Aorta (tissue), 5 donors: Measurements from ENCODE around the gene AMBRA1. TPM values are rescaled to one million over a fixed set of nuclear protein-coding genes. Genes with fewer than 3 reads are reported as not detected.

ENCODE experiments used
- ATAC-seq: fragments of 200-7000 bp; cut with Tn5 transposase; one replicate; pipeline ENCODE4 v1.9.1; 2022; ENCODE audit warnings: moderate library complexity; ENCODE audit not compliant: low FRiP score
- DNase-seq, 2 donors: peaks; one replicate each; pipeline ENCODE4 v3.0.0-alpha.2; 2020
- H3K27ac ChIP-seq, 2 donors: one replicate each; pipeline ENCODE4 v1.5.1; 2013; ENCODE audit warnings: low read length in 2 of 2, mild to moderate bottlenecking in 2 of 2, moderate library complexity in 2 of 2, control low read depth in 1 of 2, inconsistent platforms in 1 of 2, low read depth in 1 of 2
- H3K27me3 ChIP-seq, 2 donors: one replicate each; pipeline ENCODE4 v1.6.1; 2013; ENCODE audit warnings: control low read depth in 1 of 2, low read length in 1 of 2, mild to moderate bottlenecking in 1 of 2, moderate library complexity in 1 of 2; ENCODE audit not compliant: insufficient read depth in 2 of 2, control insufficient read depth in 1 of 2
- H3K36me3 ChIP-seq, 2 donors: one replicate each; pipeline ENCODE4 v1.6.1; 2013; ENCODE audit warnings: control low read depth in 1 of 2, low read length in 1 of 2, mild to moderate bottlenecking in 1 of 2; ENCODE audit not compliant: insufficient read depth in 2 of 2, control insufficient read depth in 1 of 2
- H3K4me1 ChIP-seq, 2 donors: one replicate each; pipeline ENCODE4 v1.6.1; 2013; ENCODE audit warnings: low read length in 2 of 2, control low read depth in 1 of 2, mild to moderate bottlenecking in 1 of 2, moderate library complexity in 1 of 2; ENCODE audit not compliant: insufficient read depth in 2 of 2, control insufficient read depth in 1 of 2
- H3K4me3 ChIP-seq, 2 donors: one replicate each; pipeline ENCODE4 v1.5.1; 2013; ENCODE audit warnings: low read length in 2 of 2, control low read depth in 1 of 2, mild to moderate bottlenecking in 1 of 2
- H3K9me3 ChIP-seq: one replicate; pipeline ENCODE4 v1.6.1; 2013; ENCODE audit warnings: mild to moderate bottlenecking, low read length; ENCODE audit not compliant: control insufficient read depth
- WGBS, 2 donors: extraction: QIAGEN DNeasy Blood & Tissue Kit; methylation state at CpG; one replicate each; pipeline ENCODE4 v1.1.7; 2013; 5-methylcytosine and 5-hydroxymethylcytosine counted together
- intact Hi-C, 2 donors: fragments of 100-400 bp; cut with DNase I; formaldehyde crosslinking; loops; one replicate each; pipeline versions ENCODE4 v1.14.2 to v1.15.0; 2022
- polyA plus RNA-seq, 2 donors: library from polyadenylated mRNA; stranded (reverse); fragments of 200-250 nt; gene quantifications; one replicate each; pipeline ENCODE4 v1.2.3, GENCODE V29; 2013
- total RNA-seq, 2 donors: library from RNA; stranded (reverse); fragmentation: NEBNext Ultra II Directional; extraction: Animal tissue kit (Norgen Biotek cat#: 25700); gene quantifications; one replicate each; pipeline ENCODE4 v1.2.1, GENCODE V29; 2021
- donor health status: healthy with polysubstance abuse.
- donor health status: Bipolar disorder and iron deficiency.
- donor health status: DM: no; HTN: no; CAD: no.
- donor health status: DM: no; HTN: no; CAD: no.
- donor health status: DM: yes; HTN: yes; CAD: no.

AMBRA1 gene
- total and polyA plus RNA-seq, 4 donors = 2.6 to 35.0 (median 16.8) TPM

GRCh38 chr11:46397526-46397925 lies 196.3 kb downstream of the AMBRA1 start:
- DNase-seq (peak in 1 of 2 donors; percentile 30), ATAC-seq (no peak)
- Histone ChIP-seq H3K9me3 (no peaks in the 10 kb centered on the region), H3K4me1 (no peaks in the 10 kb centered on the region), H3K27ac (no peak overlapping the region), H3K4me3 (no peak overlapping the region), H3K27me3 (no peaks in the 10 kb centered on the region), H3K36me3 (peaks cover 0 to 6% of the 10 kb centered on the region in 2 donors)
- WGBS, 2 donors = 95 to 96% methylated on average over 19 of the region's 19 CpGs
- intact Hi-C loops = no loop called here

DNA sequence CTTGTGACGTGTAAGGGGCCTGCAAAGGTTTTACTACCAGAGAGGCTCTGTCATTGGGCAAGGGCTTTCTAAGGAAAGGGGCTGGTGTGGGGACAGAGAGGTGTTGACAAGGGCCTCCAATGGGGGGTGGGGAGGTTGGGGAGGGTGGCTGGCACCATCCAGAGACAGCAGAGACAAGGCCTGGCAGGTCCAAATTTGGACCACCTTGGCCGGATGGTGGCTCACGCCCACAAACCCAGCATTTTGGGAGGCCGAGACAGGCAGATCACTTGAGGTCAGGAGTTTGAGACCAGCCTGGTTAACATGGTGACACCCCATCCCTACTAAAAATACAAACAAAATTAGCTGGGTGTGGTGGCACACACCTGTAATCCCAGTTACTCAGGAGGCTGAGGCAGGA lies 200.1 kb downstream of the AMBRA1 start:
- Histone ChIP-seq H3K36me3 (peaks cover 0 to 3% of the 10 kb centered on the region in 2 donors), H3K27me3 (no peaks in the 10 kb centered on the region), H3K9me3 (no peaks in the 10 kb centered on the region), H3K4me3 (no peak overlapping the region), H3K4me1 (no peaks in the 10 kb centered on the region), H3K27ac (no peak overlapping the region)
- 85 to 95% methylated on average over 4 of the region's 4 CpGs for WGBS, 2 donors
- ATAC-seq = no peak
- intact Hi-C loops = loop anchor here in 1 of 2 donors (5.0 kb wide), 1 partner anchor 224 kb away; the partner anchor contains the start of genes ATG13 and HARBI1
- no peak for DNase-seq

DNA sequence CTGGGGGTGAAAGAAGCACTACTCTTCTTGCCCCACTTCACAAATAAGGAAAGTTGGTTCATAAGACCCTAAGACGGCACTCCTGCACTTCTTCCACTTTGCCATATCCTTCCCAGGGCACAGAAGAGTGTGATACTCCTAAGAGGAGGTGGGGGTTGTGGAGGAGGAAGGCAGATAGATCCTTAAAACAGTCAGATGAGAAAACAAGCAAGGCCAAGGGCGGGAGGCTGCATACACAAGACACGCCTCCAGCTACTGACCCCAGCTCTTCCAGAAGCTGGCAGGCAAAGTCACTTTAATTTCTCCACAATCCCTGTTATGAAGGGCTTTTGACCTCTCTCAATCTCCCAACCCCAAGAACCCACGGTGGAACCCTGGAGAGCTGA lies 200.6 kb downstream of the AMBRA1 start:
- Histone ChIP-seq H3K9me3 (no peaks in the 10 kb centered on the region), H3K4me3 (no peak overlapping the region), H3K27me3 (no peaks in the 10 kb centered on the region), H3K36me3 (peaks cover 0 to 3% of the 10 kb centered on the region in 2 donors), H3K27ac (no peak overlapping the region), H3K4me1 (no peaks in the 10 kb centered on the region)
- ATAC-seq = no peak
- 61 to 68% methylated on average over 4 of the region's 4 CpGs for WGBS, 2 donors
- DNase-seq = no peak
- intact Hi-C loops = loop anchor here in 1 of 2 donors (5.0 kb wide), 1 partner anchor 224 kb away; the partner anchor contains the start of genes ATG13 and HARBI1

DNA sequence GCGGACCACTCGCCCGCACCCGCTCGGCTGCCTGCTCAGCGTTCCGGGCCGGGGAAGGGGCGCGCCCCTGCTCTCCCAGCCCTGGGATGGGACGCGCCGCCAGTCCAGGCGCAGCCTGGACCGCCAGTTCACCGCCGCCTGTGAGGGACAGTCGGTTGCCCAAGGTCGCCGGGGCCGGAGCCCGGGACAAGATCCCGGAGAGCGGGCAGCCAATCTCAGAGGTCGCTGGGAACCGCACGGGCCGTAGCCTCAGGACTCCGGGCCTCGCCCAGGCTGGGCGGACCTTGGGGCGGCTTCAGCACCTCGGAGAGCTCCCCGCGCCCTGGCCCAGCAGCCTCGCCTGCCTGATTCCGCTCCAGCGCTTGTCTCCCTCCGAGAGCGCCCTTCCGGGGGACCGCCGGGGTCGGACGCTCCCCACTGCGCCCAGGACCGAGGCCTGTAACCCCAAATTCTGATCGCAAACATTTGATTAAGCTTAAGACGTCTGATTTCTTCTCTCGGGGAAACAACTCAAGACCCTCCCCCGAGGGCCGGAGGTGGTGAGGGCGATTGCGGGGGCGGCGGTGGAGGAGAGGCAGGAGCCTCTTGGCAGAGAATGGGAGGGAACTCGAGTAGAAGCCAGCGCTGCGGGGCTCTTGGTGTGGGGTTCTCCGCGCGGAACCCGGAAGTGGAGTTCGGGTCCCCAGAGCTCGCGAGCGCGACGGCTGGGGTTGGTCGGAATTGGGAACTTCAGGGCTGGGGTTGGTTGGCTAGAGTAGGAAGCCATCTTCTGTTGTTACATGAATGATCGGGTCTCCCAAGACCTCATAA lies 201.2 kb downstream of the AMBRA1 start:
- 2 to 3% methylated on average over 66 to 71 of the region's 71 CpGs for WGBS, 2 donors
- peak; percentile 90 to 95 for DNase-seq

GRCh38 chr11:46391578-46392420 lies 202.0 kb downstream of the AMBRA1 start, which contains the start of gene CHRM4:
Gene CHRM4 (minus strand): TSS chr11:46391776. CDS start chr11:46386557, 5,219 bp downstream.
- no peak within 1 kb of the TSS for H3K27ac ChIP-seq

More for the DNA sequence above, 201.2 kb downstream of the AMBRA1 start:
- H3K27ac ChIP-seq = no peak overlapping the region
- H3K4me1 ChIP-seq = no peaks in the 10 kb centered on the region
- peak; percentile 92 for ATAC-seq
- no peak overlapping the region for H3K4me3 ChIP-seq
- H3K36me3 ChIP-seq = peaks cover 0 to 3% of the 10 kb centered on the region in 2 donors
- intact Hi-C loops = loop anchor here in 1 of 2 donors (5.0 kb wide), 1 partner anchor 225 kb away; the partner anchor contains the start of genes ATG13 and HARBI1
- no peaks in the 10 kb centered on the region for H3K9me3 ChIP-seq
- no peaks in the 10 kb centered on the region for H3K27me3 ChIP-seq

DNA sequence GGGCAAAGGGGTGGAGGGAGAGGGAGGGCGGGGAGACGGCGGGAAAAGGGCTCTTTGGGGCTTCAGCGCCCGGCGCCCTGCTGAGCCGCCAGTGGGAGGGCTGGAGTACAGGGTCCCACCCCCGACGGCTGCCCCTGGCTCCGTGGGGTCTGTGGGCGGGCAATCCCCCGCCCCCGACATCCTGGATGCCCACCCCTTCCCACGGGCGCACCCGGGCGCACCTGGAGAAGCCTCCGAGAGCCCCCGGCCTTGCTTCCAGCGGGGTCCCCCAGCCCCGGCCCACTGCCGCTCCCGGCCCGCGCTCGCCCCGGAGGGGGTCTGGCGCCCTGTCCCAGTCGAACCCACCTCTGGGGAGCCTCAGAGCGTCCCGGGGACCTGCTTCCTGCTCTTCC lies 202.6 kb downstream of the AMBRA1 start:
- intact Hi-C loops = loop anchor here in 1 of 2 donors (5.0 kb wide), 1 partner anchor 226 kb away; the partner anchor contains the start of genes ATG13 and HARBI1
- DNase-seq (no peak), ATAC-seq (no peak)
- Histone ChIP-seq H3K4me3 (no peak overlapping the region), H3K27me3 (no peaks in the 10 kb centered on the region), H3K36me3 (no peaks in the 10 kb centered on the region), H3K9me3 (no peaks in the 10 kb centered on the region), H3K4me1 (no peaks in the 10 kb centered on the region), H3K27ac (no peak overlapping the region)
- 1% methylated on average over 14 to 31 of the region's 31 CpGs for WGBS, 2 donors

More at GRCh38 chr11:46391578-46392420, 202.0 kb downstream of the AMBRA1 start, which contains the start of gene CHRM4:
- DNase-seq (no peak), ATAC-seq (no peak)
- Histone ChIP-seq H3K9me3 (no peaks in the 10 kb centered on the region), H3K27me3 (no peaks in the 10 kb centered on the region), H3K36me3 (no peaks in the 10 kb centered on the region), H3K4me1 (no peaks in the 10 kb centered on the region), H3K4me3 (peak within 1 kb of the TSS in 1 of 2 donors; percentile 29)
- intact Hi-C loops = loop anchor here in 1 of 2 donors (5.0 kb wide), 1 partner anchor 226 kb away; the partner anchor contains the start of genes ATG13 and HARBI1
- 0 to 1% methylated on average over 62 to 123 of the region's 123 CpGs for WGBS, 2 donors

GRCh38 chr11:46390331-46391171 lies 203.3 kb downstream of the AMBRA1 start:
- no peak for ATAC-seq
- intact Hi-C loops = loop anchor here in 1 of 2 donors (5.0 kb wide), 1 partner anchor 227 kb away; the partner anchor contains the start of genes ATG13 and HARBI1
- DNase-seq = no peak
- H3K27me3 ChIP-seq = no peaks in the 10 kb centered on the region
- no peaks in the 10 kb centered on the region for H3K9me3 ChIP-seq
- no peak overlapping the region for H3K4me3 ChIP-seq
- H3K36me3 ChIP-seq = no peaks in the 10 kb centered on the region
- WGBS, 2 donors = 5 to 6% methylated on average over 43 to 49 of the region's 49 CpGs
- H3K27ac ChIP-seq = no peak overlapping the region
- H3K4me1 ChIP-seq = no peaks in the 10 kb centered on the region
